BE2C (cell line): ENCODE data around the gene NUFIP1.

ENCODE experiments used
- DNase-seq: peaks from one replicate; pipeline ENCODE4 v3.0.0-alpha.2; 2020
- H3K27me3 ChIP-seq: fragments of 250-450 bp; sonication (Bioruptor Pico); 2 replicates; pipeline ENCODE4 v1.5.1; 2020; ENCODE audit warnings: mild to moderate bottlenecking
- H3K36me3 ChIP-seq: fragments of 250-450 bp; sonication (Bioruptor Pico); 2 replicates; pipeline ENCODE4 v1.5.1; 2020; ENCODE audit warnings: mild to moderate bottlenecking
- H3K4me1 ChIP-seq: fragments of 250-450 bp; sonication (Bioruptor Pico); 2 replicates; pipeline ENCODE4 v1.5.1; 2020
- H3K4me3 ChIP-seq: 2 replicates; pipeline ENCODE4 v1.5.1; 2011; ENCODE audit warnings: low read depth, low read length
- H3K9me3 ChIP-seq: fragments of 250-450 bp; sonication (Bioruptor Pico); 2 replicates; pipeline ENCODE4 v1.5.1; 2020
- CTCF ChIP-seq: IDR thresholded peaks from 2 replicates; pipeline ENCODE4 v1.5.1; 2012; ENCODE audit warnings: mild to moderate bottlenecking, low read depth, low read length

The NUFIP1 gene

DNA sequence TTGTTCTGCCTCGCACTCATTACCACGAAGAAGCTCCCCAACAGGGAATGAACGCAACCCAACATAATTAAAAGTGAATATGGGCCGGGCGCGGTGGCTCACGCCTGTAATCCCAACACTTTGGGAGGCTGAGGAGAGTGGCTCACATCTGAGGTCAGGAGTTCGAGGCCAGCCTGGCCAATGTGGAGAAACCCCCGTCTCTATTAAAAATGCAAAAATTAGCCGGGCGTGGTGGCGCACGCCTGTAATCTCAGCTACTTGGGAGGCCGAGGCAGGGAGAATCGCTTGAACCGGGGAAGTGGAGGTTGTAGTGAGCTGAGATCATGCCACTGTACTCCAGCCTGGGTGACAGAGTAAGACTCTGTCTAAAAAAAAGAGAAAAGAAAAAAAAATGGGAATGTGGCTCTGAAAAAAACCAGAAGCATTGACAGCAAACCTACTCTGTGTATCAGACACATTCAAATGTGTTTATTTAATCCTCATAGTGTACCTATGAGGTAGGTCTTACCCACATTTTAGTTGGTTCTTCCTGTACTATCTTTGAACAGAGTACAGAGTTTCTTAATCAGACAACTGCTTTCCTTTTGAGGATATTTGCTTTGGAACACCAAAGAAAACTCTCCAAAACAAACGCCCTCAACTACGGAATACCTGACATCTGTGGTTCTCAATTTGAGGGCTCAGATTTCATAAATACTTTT, 70.0 kb downstream of the NUFIP1 start:
- no peak for DNase-seq
- no peak for TF ChIP-seq CTCF
- H3K4me1 ChIP-seq: no peaks in the 10 kb centered on the region
- H3K36me3 ChIP-seq: no peaks in the 10 kb centered on the region
- H3K9me3 ChIP-seq: no peaks in the 10 kb centered on the region
- no peaks in the 10 kb centered on the region for H3K27me3 ChIP-seq
- peak overlapping the region; percentile 81 for H3K4me3 ChIP-seq

GRCh38 chr13:44918326-44919103, 70.8 kb downstream of the NUFIP1 start:
- no peaks in the 10 kb centered on the region for H3K9me3 ChIP-seq
- peak; percentile 81 for TF ChIP-seq CTCF
- no peaks in the 10 kb centered on the region for H3K27me3 ChIP-seq
- H3K36me3 ChIP-seq: no peaks in the 10 kb centered on the region
- DNase-seq: peak; percentile 94
- H3K4me3 ChIP-seq: peak overlapping the region; percentile 81
- no peaks in the 10 kb centered on the region for H3K4me1 ChIP-seq

- no peaks in the 10 kb centered on the region for H3K4me1 ChIP-seq
- H3K36me3 ChIP-seq: no peaks in the 10 kb centered on the region
- peak overlapping the region; percentile 81 for H3K4me3 ChIP-seq
- DNase-seq: peak; percentile 94
- no peaks in the 10 kb centered on the region for H3K9me3 ChIP-seq
- no peaks in the 10 kb centered on the region for H3K27me3 ChIP-seq
- TF ChIP-seq CTCF: peak; percentile 51
Measured at GRCh38 chr13:44917589-44918325, 71.5 kb downstream of the NUFIP1 start.

DNA sequence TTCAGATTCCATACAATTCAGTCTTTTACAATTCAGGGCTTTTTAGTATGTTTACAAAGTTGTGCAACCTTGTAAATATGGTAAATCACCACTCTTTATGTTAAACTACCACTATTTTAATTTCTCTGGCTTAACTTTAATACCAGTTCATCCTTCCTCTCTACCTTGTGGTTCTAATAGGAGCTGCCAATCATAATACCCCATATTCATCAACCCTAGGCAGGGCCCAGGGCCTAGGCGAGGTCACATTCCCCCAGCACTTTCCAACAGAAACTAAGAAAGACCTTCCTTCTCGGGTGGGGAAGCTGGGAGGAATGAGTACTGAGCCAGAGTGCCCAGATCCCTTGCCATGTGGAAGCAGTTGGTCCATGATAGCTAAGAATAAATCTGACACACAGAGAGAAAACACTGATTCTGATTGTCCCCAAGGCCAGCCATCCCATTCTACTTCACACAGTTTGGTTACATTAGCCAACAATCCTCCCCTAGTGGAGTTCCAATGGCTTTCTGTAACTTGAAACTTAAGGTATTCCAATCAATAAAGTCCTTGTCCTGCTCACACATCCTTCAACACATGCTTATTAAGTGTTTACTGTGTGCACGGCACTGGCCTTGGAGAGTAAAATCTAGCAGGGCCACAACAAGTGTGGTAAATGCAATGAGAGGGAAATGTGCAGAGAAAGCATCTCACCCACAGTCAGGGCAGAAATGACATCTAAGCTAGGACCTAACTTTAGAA, 76.8 kb downstream of the NUFIP1 start:
- TF ChIP-seq CTCF: no peak
- H3K4me1 ChIP-seq: no peaks in the 10 kb centered on the region
- DNase-seq: no peak
- H3K9me3 ChIP-seq: 0 out of 2 replicates have a peak, but pooled peaks cover 3% of the 10 kb centered on the region
- no peak overlapping the region for H3K4me3 ChIP-seq
- H3K36me3 ChIP-seq: no peaks in the 10 kb centered on the region
- H3K27me3 ChIP-seq: no peaks in the 10 kb centered on the region

- no peak overlapping the region for H3K4me3 ChIP-seq
- no peak for DNase-seq
- no peak for TF ChIP-seq CTCF
Measured at GRCh38 chr13:44908712-44909111, 80.6 kb downstream of the NUFIP1 start.

More at GRCh38 chr13:44908712-44909111, 80.6 kb downstream of the NUFIP1 start:
- Histone ChIP-seq H3K36me3 (no peaks in the 10 kb centered on the region), H3K9me3 (0 out of 2 replicates have a peak, but pooled peaks cover 3% of the 10 kb centered on the region), H3K4me1 (no peaks in the 10 kb centered on the region), H3K27me3 (no peaks in the 10 kb centered on the region)
